NCI-H345 (cell line): ENCODE results near the gene F3.

ENCODE experiments used
- DNase-seq: peaks from one replicate; lab custom pipeline; 2025; lab: John Stamatoyannopoulos, UW

F3 gene

DNA sequence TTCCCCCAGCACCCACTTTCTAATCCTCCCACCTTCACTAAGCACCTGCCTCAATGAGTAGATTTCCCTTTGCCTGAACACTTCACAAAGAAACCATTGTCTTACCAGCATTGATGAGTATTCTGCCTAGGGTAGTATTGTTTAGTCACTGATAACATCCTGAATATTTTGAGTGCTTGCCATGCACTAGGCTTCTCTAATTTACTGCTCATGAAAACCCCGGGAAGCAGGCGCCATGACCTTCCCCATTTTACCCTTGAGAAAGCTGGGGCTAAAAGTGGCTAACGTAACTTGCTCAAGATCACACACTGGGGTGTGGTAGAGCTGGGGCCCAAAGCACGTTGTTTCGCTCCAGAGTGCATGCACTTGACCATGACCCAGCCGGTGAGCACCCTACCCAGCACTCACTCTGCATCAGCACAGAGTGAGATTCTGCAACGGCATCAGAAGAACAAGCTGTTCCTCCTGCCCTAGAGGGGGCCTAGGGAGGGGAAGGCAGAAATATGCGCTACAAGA lies 10.6 kb upstream of the F3 start:
- no peak for DNase-seq

DNA sequence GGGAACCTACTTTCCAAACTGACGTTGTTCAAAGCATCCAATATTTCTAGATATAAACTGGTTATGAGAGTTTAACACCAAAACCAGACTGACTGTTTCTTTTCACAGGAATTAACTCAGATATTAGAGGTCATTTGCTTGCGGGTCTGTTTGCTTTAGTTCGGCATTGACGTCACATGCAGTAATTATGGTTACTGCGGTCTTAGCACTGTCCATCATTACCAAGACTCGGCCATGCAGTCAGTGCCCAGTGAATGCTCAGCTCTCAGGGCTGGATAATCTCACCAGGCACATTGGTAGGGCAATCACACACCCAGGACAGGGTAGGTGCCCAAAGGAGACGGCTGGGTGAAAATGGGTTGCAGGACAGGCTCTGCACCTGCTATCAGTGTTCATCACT lies 9.9 kb upstream of the F3 start:
- no peak for DNase-seq

DNA sequence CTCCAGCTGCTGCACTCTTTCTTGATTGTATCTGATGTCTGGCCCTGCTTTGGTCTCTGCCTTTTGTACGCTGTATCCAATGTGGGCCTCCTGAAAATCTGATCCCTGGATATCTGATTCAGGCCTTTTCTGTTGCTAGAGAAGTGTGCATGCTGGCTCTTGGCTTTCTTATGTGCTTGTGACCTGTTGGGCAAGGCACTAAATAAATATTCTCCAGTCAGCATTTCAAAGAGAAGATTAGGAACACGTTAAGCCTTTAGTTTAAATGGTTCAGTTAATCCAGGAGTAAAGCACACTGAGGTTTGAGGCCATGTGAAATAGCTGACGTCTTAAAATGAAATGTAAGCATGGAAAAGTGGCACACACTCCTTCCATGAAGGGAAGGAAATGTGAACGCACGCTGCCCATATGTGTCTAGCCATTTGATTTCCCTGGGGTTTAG lies 9.3 kb upstream of the F3 start:
- no peak for DNase-seq

DNA sequence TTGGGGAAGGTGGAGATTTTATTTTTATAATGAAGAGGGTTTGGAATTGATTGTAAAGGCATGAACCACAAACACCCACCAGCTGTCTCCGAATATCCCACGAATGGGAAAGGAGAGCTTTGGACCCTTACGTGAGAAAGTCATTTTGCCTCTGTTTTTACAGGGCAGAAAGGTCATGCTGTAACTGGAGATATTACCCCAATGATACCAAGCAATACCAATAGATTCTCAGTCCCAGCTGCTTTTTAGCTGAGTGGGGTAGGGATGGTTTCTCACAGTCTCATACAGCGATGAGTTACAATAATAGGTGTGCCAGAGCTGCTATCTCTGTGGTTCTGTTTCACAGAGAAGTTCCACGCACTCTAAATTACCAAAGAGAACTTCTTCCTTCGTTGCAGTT lies 8.8 kb upstream of the F3 start:
- no peak for DNase-seq

DNA sequence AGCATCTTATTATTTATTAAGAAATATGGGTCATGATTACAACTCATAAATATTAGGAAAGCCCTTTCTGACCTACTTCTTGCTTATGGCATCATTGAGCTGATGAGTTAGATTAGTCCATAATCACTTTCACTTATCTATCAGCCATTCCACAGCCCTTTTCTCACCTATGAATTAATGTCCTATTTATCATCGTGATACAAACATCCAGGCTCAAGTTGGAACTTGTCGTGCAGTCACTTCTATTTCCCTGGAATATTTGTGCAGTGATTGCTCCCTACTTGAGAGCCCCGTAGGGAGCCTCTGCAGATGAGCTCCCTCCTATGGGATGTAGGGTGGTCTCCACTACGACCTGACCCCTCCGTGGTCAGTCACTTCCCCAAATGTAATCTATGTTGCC lies 8.1 kb upstream of the F3 start:
- DNase-seq = no peak

DNA sequence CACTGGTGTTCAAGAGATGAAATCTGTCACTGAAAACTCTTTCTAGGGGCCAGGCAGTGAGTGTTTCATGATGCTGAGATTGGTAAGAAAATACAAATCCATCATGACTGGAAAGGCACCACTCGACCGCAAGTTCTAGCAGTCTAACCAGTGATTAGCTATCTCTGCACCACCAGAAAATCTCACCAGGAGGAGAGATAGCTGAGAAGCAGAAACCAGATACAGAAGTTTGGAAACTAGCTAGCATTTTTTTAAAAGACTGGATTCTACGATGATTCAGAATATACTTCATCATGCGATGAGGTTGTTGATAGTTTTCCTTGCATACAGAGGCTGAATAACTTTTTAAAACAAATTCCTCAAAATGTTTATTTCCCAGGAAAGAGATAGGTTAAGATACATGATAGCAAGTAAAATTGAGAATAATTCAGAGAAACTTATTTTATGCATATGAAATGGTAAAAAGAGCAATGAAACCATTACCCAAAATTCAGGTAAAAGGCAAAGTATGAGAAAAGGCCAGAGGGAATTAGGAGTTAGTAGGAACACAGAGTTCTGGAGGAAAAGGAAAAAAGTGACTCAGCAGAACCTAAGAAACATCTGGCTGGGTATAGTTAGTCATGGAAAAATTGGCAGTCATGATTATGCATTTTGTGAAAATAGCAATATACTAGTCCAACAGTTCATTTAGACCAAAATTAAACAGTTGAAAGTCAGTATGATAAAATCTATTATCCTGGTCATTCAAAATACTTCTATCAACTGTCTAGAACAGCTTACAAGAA lies 3.3 kb upstream of the F3 start:
- no peak for DNase-seq

DNA sequence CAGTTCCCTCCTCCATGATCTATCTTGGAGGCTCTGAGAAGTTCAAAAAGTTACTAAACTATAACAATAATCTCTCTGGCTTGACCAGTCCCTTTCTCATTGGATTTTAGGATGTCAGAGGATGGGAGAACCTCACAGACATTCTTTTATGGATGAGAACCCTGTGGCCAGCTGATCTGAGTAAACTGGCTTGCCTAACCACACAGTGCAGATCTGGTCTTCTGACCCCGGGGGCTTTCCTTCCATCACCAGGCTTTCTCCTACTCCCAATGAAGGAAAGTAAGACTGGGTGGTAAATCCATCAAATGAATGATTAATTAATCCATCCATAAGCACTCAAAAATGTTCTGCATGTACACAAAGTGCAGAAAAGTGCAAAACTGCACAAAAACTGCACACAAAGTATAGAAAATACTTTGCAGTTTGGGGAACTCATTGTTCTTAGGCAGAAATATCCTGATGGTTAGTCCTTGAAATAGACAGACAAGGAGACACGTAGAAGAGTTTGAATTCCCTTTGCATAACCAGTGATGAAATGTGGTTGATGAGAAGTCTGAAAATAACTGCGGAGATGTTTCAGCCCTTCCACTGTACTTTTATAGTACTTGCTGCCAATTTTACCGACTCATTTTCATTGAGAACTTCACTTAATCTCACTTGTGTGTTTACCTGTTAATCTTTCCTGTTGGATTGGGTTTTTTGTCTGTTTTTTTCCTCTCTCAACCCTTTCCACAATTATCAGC lies 2.5 kb upstream of the F3 start:
- DNase-seq = no peak

DNA sequence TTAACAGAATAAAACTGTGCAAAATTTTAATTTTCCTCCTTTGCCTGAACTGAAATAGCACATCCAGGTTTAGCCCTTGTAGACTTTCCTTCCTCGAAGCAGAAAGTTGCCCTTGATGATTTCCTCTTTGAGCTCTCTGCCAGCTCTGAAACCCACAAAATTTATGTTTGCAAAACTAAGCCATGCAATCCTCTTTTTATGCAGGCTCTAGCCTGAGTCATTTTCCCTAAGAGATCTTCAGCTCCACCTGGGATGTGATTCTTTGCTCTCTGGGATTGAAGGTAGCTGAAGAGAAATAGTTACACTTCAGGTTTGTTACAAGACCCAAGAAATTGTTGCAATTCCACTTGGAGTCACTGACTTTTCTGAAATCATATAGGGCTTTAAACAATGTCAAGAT lies 1.4 kb upstream of the F3 start:
- DNase-seq = no peak

DNA sequence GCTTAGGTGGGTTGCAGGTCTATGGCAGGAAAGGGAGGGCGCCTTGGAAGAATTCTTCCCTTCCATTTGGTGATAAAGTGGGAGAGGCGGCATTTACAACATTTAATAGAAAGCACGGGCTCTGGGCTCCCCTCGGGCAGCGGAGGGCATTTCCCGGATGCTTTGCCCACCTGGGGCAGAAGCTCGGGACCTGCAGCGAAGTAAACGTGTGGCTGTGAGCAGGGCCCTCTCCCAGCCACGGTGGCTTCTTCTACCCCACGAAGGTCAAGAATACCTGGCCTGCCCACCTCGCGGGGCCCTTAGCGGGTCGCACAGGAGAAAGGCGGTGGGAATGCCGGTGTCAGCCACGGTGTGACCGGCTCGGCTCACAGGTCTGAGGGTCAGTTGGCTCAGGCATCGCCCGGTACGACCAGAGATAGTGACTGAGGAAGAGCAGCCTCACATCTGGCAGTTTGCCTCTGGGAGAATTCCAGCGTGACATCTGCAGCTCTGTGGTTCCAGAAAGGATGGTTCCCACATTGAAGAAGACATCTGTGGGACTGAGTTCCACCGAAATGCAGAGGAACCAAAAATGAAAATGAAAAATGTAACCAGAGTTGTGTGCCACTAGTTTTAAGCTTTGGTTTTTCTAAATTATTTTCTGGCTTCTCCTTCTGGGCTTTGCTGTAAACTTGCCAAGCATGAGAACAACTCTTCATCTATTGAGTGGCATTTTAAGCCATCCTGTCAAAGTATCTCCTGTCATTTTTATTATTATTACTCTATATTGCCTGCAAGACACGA lies 720 bp upstream of the F3 start:
- DNase-seq = no peak

DNA sequence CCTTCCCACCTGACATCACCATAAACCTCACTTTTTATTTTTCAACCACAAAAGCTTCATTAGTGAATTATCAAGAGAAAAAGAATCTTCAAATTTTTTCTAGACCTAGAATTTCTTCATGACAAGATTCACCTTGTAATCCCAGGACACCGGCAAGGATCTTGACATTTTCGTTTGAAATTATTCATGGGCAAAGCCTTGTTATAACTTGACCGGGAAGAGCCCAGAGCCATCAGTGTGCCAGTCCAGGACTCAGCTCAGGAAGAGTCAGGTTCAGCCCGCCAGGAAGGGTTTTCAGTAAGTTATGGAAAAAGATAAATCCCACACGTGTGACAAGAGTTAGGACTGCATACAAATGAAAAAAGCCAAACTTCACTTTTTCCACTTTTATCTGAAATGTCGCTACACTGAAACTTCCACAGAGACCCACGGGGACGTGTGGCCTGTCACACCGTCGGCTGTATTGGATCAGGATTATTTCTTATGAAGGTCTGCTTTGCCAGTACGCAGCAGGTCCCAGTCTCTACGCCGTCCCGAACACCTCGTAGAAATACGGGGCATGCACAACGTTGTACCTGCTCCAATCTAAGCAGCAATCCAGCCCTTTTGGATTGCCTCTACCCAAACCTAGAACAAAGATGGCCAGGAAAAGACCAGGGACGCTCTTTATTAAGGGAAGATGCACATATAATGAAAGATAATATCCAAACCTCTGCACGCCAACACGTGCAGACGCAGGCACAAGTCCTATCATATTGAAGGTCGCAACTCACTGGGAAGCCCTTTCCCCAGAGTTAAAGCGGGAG lies 916 bp downstream of the F3 start:
- no peak for DNase-seq

DNA sequence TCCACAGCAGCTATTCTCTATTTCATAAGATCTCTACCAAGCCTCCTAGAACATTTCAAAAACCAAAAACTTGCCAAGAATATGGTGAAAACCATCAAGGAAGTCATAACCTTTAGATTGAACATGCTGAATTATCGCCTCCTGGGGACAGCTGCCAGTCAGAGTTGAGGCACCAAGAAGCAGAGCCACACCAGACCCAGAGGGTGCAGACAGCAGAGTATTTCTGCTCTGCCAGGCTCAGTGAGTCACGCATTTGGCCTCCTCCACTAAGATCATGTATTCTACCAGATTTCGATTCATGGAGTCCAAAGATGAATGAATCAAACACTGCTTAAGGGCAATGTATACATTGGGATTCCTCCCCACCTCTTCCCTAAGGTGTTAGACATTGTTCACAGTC lies 2.1 kb downstream of the F3 start:
- DNase-seq = no peak

DNA sequence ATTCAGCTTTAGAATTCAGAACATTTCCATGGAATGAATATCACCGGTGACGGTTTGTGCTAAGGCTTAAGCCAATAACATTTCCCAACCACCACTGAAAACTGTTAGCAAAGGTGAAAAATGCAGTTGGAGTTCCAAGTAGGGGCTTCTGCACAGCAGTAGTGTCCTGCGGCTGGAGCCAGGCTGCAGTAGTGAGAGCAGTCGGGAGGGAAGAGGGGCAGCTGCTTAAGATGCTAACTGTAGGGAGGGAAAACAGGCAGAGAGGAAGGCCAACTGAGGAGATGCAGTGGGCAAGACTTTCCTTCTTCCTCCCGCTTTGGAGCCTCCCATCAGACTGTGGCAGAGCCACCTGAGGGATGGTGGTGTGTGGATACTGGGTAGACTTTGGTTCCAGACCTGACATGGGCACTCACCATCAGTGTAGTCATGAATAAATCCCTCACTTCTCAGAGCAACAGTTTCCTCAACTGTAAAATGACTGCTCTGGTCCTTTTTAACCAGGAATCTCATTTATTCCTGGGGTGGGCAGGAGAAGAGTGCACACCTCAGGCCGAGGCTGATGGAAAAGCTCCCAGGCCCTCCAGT lies 3.2 kb downstream of the F3 start:
- DNase-seq = no peak

DNA sequence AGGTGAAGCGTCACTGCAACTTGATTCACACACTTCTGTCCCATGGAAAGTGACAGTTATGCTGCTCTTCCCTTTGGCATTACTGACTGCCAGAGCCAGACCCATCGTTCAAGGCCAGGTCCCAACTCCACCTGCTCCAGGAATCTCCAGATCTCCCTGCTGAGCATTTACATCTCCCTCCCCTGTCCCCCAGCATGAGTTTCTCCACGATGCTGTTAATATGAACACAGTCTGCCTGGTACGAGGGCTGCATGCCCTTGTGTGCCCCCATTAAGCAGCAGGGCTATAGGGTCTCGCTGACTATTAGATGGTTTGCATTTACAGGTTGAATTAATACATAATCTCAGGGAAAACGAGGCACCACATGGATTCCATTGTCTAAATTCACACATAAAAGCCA lies 4.3 kb downstream of the F3 start:
- no peak for DNase-seq

DNA sequence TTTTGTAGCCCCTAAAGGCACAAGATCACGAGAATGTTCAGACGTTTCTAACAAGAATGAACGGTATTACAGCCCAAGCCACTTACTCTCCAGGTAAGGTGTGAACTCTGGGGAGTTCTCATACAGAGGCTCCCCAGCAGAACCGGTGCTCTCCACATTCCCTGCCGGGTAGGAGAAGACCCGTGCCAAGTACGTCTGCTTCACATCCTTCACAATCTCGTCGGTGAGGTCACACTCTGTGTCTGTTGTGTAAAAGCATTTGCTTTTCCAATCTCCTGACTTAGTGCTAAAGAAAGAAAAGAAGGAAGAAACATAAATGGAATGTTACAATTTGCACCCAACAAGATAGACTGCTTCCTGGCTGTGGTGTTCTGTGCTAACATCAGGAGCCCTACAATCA lies 5.7 kb downstream of the F3 start:
- DNase-seq = no peak

DNA sequence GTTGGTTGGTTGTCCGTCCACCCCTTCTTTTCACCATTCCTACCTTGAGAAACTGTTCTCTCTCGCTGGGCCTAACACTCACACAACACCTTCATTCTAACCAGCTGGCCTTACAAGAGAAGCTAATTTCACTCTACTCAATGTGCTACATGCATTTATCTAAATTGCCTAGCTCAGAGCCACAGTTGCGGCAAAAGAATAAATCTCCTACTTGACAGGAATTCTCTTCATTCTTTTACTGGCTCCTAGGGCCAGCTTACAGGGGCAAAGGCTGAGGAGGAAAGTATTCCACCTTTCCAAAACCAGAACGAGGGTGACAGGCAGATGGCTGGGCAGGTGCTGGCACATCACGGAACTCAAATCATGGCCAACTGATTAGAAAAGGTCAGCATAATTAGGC lies 6.5 kb downstream of the F3 start:
- no peak for DNase-seq

DNA sequence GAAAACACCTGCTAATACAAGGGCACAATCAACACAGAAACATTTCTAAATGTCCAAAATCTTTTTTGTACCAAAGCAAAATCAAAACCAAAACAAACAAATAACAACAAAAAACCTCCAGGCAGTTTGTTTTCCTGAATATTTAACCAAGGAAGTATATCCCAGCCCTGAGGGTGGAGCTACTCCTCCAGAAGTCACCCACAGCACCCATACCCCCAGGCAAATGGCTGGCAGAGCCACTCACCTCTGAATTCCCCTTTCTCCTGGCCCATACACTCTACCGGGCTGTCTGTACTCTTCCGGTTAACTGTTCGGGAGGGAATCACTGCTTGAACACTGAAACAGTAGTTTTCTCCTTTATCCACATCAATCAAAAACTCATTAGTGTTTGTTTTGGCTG lies 9.5 kb downstream of the F3 start:
- no peak for DNase-seq

DNA sequence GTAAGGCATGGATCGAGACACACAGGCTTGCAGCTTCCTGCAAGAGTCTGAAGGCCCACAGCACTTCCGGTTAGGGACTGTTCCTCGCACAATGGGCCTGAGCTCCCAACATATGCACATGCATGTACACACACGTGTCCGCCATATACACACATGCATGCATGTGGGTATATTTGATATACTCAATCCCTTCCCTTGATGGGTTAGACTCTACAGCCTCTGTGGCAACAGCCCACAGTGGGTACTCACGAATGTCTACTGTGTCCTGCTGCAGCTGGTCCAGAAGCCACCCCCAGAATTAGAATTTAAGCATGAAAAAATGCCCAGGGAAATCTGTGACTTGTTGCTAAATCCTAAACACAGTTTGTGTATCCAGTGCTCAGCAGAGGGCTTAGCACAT lies 9.9 kb downstream of the F3 start:
- DNase-seq = no peak

DNA sequence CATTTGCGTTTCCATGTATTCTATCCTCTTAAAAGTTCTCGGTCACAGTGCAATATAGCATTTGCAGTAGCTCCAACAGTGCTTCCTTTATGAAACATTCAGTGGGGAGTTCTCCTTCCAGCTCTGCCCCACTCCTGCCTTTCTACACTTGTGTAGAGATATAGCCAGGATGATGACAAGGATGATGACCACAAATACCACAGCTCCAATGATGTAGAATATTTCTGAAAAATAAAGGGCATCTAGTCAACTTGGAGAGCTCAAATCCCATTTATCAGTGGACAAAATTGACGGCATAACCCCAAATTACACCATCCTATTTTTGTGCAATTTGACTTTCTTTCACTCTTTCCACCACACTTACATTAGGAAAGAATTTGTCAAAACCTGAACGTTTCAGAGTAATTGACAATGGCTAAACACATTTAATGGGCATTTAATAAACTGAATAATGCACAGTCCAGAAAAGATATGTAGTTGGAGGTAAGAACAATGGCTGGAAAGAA lies 11.1 kb downstream of the F3 start:
- DNase-seq = no peak

DNA sequence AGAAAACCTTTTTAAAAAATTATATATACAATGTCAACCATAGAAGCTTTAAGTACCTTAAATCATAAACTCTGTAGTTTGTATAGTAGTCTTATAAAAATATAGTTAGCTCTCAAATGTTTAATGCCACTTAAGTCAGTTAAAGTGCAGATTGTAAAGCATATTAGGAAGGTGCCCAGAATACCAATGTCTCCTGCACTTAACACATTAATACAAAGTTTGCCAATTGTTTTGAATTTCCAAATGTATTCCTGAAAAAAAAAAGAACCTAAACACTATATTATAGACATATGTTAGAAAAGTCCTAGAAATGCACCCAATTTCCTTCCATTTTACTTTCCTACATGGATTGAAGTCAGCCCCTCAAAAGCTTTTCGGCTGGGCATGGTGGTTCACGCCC lies 12.1 kb downstream of the F3 start:
- DNase-seq = no peak

DNA sequence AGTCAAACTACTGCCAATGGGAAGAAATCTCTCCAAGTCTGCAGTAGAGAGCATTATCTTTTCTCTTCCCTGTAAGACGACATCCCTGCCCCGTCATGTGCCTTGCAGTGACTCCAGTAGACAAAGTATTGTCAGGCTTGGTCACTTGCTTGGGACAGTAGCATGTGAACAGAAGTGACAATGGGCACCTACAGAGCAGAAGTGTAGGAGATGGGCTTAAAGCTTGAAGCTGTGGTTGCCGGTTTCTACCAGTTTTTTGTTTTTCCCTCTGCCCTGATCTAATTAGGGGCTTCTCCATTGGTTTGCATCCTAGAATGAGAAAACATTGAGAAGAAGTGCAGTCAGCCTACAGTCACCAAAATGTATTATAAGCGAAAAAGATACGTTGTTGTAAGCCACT lies 12.7 kb downstream of the F3 start:
- no peak for DNase-seq

DNA sequence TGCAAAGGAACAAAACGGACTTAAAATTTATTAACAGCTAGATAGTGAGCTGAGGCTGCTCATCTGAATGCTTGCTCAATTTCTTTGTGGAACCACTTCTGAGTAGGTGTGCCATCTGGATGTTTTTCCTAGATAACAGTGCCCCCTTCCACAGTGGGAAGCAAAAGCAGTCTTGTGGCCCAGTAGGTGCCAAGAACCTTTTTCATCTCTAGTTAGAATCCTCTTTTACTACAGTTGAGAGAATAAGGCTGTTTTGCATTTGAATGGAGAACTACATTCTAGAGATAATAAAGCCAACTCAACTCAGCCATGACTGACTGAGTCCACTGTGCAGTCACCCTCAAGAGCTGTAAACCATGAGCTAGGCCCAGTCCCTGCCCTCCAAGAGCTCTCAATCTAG lies 13.3 kb downstream of the F3 start:
- peak; percentile 32 for DNase-seq
